ENCODE results near the gene RNF157. TPM values are rescaled to one million over a fixed set of nuclear protein-coding genes. Genes with fewer than 3 reads are reported as not detected.
A peak's percentile ranks its signal among the peaks of the same experiment; 100 is the strongest.

The RNF157 gene
- 1.1 TPM for polyA plus RNA-seq (2013, experiment 1 of 2)
- polyA plus RNA-seq (2013, experiment 2 of 2), result 1.3 TPM

GRCh38 chr17:76240461-76241203 lies at the start of gene RNF157:
Gene RNF157 (minus strand): TSS chr17:76240493. CDS start chr17:76240240, 253 bp downstream.
- Histone ChIP-seq H2BK120ac (ENCODE audit: low read depth, low read length) (no peak within 1 kb of the TSS), H3K27me3 (ENCODE audit: insufficient read depth, low read length, poor library complexity) (peaks cover 20% of the 10 kb centered on the region), H3K23ac (ENCODE audit: low read length) (no peak within 1 kb of the TSS), H3K79me1 (ENCODE audit: low read length) (no peaks in the 10 kb centered on the region), H2AK5ac (ENCODE audit: low read length) (no peak within 1 kb of the TSS), H3K18ac (ENCODE audit: low read length) (no peak within 1 kb of the TSS), H3K27ac (ENCODE audit: low read depth, low read length) (no peak within 1 kb of the TSS), H4K8ac (ENCODE audit: low read depth, low read length) (no peak within 1 kb of the TSS), H3K9ac (ENCODE audit: low read length) (peak within 1 kb of the TSS; percentile 51), H4K5ac (ENCODE audit: low read length) (no peak within 1 kb of the TSS), H3K4me2 (ENCODE audit: low read length) (peak within 1 kb of the TSS; percentile 82), H3K4me3 (ENCODE audit: low read length) (peak within 1 kb of the TSS; percentile 9), H3K4ac (ENCODE audit: low read depth, low read length) (no peak within 1 kb of the TSS), H3K79me2 (ENCODE audit: control insufficient read depth, insufficient read depth, low read length) (no peaks in the 10 kb centered on the region), H2BK15ac (replicated peaks; ENCODE audit: low read depth) (no peak within 1 kb of the TSS), H3K4me1 (ENCODE audit: control insufficient read depth, low read depth, low read length) (no peaks in the 10 kb centered on the region), H2BK5ac (ENCODE audit: low read length) (no peak within 1 kb of the TSS), H3K36me3 (ENCODE audit: control insufficient read depth, insufficient read depth, low read length) (no peaks in the 10 kb centered on the region), H3K56ac (ENCODE audit: low read length) (peak within 1 kb of the TSS; percentile 68)
- DNase-seq, result peak; percentile 59
- WGBS (ENCODE audit: extremely low coverage, insufficient coverage, low lambda C conversion rate), result no CpG with 5 or more reads among the region's 102 CpGs

- Histone ChIP-seq H4K8ac (ENCODE audit: low read depth, low read length) (no peak overlapping the region), H2AK5ac (ENCODE audit: low read length) (no peak overlapping the region), H3K18ac (ENCODE audit: low read length) (no peak overlapping the region), H3K4me2 (ENCODE audit: low read length) (no peak overlapping the region), H3K56ac (ENCODE audit: low read length) (no peak overlapping the region), H3K36me3 (ENCODE audit: control insufficient read depth, insufficient read depth, low read length) (no peaks in the 10 kb centered on the region), H2BK5ac (ENCODE audit: low read length) (no peak overlapping the region), H4K5ac (ENCODE audit: low read length) (no peak overlapping the region), H3K9ac (ENCODE audit: low read length) (no peak overlapping the region), H3K4me3 (ENCODE audit: low read length) (no peak overlapping the region), H3K27me3 (ENCODE audit: insufficient read depth, low read length, poor library complexity) (no peaks in the 10 kb centered on the region), H3K23ac (ENCODE audit: low read length) (no peak overlapping the region), H3K27ac (ENCODE audit: low read depth, low read length) (no peak overlapping the region), H3K79me1 (ENCODE audit: low read length) (no peaks in the 10 kb centered on the region), H2BK15ac (replicated peaks; ENCODE audit: low read depth) (no peak overlapping the region), H3K4me1 (ENCODE audit: control insufficient read depth, low read depth, low read length) (no peaks in the 10 kb centered on the region), H3K4ac (ENCODE audit: low read depth, low read length) (no peak overlapping the region), H3K79me2 (ENCODE audit: control insufficient read depth, insufficient read depth, low read length) (no peaks in the 10 kb centered on the region), H2BK120ac (ENCODE audit: low read depth, low read length) (no peak overlapping the region)
- DNase-seq, result no peak
- no CpG with 5 or more reads among the region's 23 CpGs for WGBS (ENCODE audit: extremely low coverage, insufficient coverage, low lambda C conversion rate)
These were observed 41.5 kb upstream of the RNF157 start for GRCh38 chr17:76281573-76282371.

- Histone ChIP-seq H2BK120ac (ENCODE audit: low read depth, low read length) (no peak overlapping the region), H2BK15ac (replicated peaks; ENCODE audit: low read depth) (no peak overlapping the region), H4K5ac (ENCODE audit: low read length) (no peak overlapping the region), H4K8ac (ENCODE audit: low read depth, low read length) (no peak overlapping the region), H3K27me3 (ENCODE audit: insufficient read depth, low read length, poor library complexity) (no peaks in the 10 kb centered on the region), H3K79me1 (ENCODE audit: low read length) (no peaks in the 10 kb centered on the region), H3K36me3 (ENCODE audit: control insufficient read depth, insufficient read depth, low read length) (no peaks in the 10 kb centered on the region), H3K9ac (ENCODE audit: low read length) (no peak overlapping the region), H2AK5ac (ENCODE audit: low read length) (no peak overlapping the region), H2BK5ac (ENCODE audit: low read length) (no peak overlapping the region), H3K23ac (ENCODE audit: low read length) (no peak overlapping the region), H3K18ac (ENCODE audit: low read length) (no peak overlapping the region), H3K4me3 (ENCODE audit: low read length) (no peak overlapping the region), H3K56ac (ENCODE audit: low read length) (no peak overlapping the region), H3K4ac (ENCODE audit: low read depth, low read length) (no peak overlapping the region), H3K79me2 (ENCODE audit: control insufficient read depth, insufficient read depth, low read length) (no peaks in the 10 kb centered on the region), H3K4me2 (ENCODE audit: low read length) (no peak overlapping the region), H3K4me1 (ENCODE audit: control insufficient read depth, low read depth, low read length) (no peaks in the 10 kb centered on the region), H3K27ac (ENCODE audit: low read depth, low read length) (no peak overlapping the region)
- no CpG with 5 or more reads among the region's 15 CpGs for WGBS (ENCODE audit: extremely low coverage, insufficient coverage, low lambda C conversion rate)
- no peak for DNase-seq
These were observed 40.4 kb upstream of the RNF157 start for GRCh38 chr17:76280650-76281049.

GRCh38 chr17:76279742-76280287 lies 39.5 kb upstream of the RNF157 start:
- H3K27ac ChIP-seq (ENCODE audit: low read depth, low read length), result no peak overlapping the region
- H4K8ac ChIP-seq (ENCODE audit: low read depth, low read length), result no peak overlapping the region
- H3K4me1 ChIP-seq (ENCODE audit: control insufficient read depth, low read depth, low read length), result no peaks in the 10 kb centered on the region
- H2AK5ac ChIP-seq (ENCODE audit: low read length), result no peak overlapping the region
- H3K4me3 ChIP-seq (ENCODE audit: low read length), result no peak overlapping the region
- no peak overlapping the region for H3K56ac ChIP-seq (ENCODE audit: low read length)
- H3K27me3 ChIP-seq (ENCODE audit: insufficient read depth, low read length, poor library complexity), result no peaks in the 10 kb centered on the region
- H3K9ac ChIP-seq (ENCODE audit: low read length), result no peak overlapping the region
- H3K79me2 ChIP-seq (ENCODE audit: control insufficient read depth, insufficient read depth, low read length), result no peaks in the 10 kb centered on the region
- no peak overlapping the region for H3K23ac ChIP-seq (ENCODE audit: low read length)
- H3K18ac ChIP-seq (ENCODE audit: low read length), result no peak overlapping the region
- no peak overlapping the region for H3K4me2 ChIP-seq (ENCODE audit: low read length)
- no peak overlapping the region for H3K4ac ChIP-seq (ENCODE audit: low read depth, low read length)
- WGBS (ENCODE audit: extremely low coverage, insufficient coverage, low lambda C conversion rate), result no CpG with 5 or more reads among the region's 15 CpGs
- no peak overlapping the region for H2BK5ac ChIP-seq (ENCODE audit: low read length)
- no peak overlapping the region for H4K5ac ChIP-seq (ENCODE audit: low read length)
- no peak for DNase-seq
- H3K36me3 ChIP-seq (ENCODE audit: control insufficient read depth, insufficient read depth, low read length), result no peaks in the 10 kb centered on the region
- H2BK120ac ChIP-seq (ENCODE audit: low read depth, low read length), result no peak overlapping the region
- H3K79me1 ChIP-seq (ENCODE audit: low read length), result no peaks in the 10 kb centered on the region
- no peak overlapping the region for H2BK15ac ChIP-seq (replicated peaks; ENCODE audit: low read depth)

- Histone ChIP-seq H3K36me3 (ENCODE audit: control insufficient read depth, insufficient read depth, low read length) (no peaks in the 10 kb centered on the region), H3K79me1 (ENCODE audit: low read length) (no peaks in the 10 kb centered on the region), H2BK120ac (ENCODE audit: low read depth, low read length) (no peak overlapping the region), H3K23ac (ENCODE audit: low read length) (no peak overlapping the region), H3K79me2 (ENCODE audit: control insufficient read depth, insufficient read depth, low read length) (no peaks in the 10 kb centered on the region), H3K4me3 (ENCODE audit: low read length) (no peak overlapping the region), H3K4me1 (ENCODE audit: control insufficient read depth, low read depth, low read length) (no peaks in the 10 kb centered on the region), H4K8ac (ENCODE audit: low read depth, low read length) (no peak overlapping the region), H3K9ac (ENCODE audit: low read length) (no peak overlapping the region), H2BK15ac (replicated peaks; ENCODE audit: low read depth) (no peak overlapping the region), H2BK5ac (ENCODE audit: low read length) (no peak overlapping the region), H3K18ac (ENCODE audit: low read length) (no peak overlapping the region), H3K56ac (ENCODE audit: low read length) (no peak overlapping the region), H4K5ac (ENCODE audit: low read length) (no peak overlapping the region), H3K4me2 (ENCODE audit: low read length) (no peak overlapping the region), H2AK5ac (ENCODE audit: low read length) (no peak overlapping the region), H3K27me3 (ENCODE audit: insufficient read depth, low read length, poor library complexity) (no peaks in the 10 kb centered on the region), H3K4ac (ENCODE audit: low read depth, low read length) (no peak overlapping the region), H3K27ac (ENCODE audit: low read depth, low read length) (no peak overlapping the region)
- DNase-seq, result peak; percentile 83
- WGBS (ENCODE audit: extremely low coverage, insufficient coverage, low lambda C conversion rate), result no CpG with 5 or more reads among the region's 28 CpGs
These were observed 38.9 kb upstream of the RNF157 start for GRCh38 chr17:76278952-76279741.
